Lung (tissue), 12 donors: ENCODE data around the gene CDKN1C. TPM values are rescaled to one million over a fixed set of nuclear protein-coding genes. Genes with fewer than 3 reads are reported as not detected.
A peak's percentile ranks its signal among the peaks of the same experiment; 100 is the strongest.

Experiments
- ATAC-seq: fragments of 200-7000 bp; cut with Tn5 transposase; one replicate; pipeline ENCODE4 v1.9.1; 2020; ENCODE audit warnings: moderate number of reproducible peaks; ENCODE audit not compliant: insufficient read depth, low FRiP score
- DNase-seq, 3 donors: peaks; one replicate each; pipeline ENCODE4 v3.0.0-alpha.2; 2013 to 2017
- H3K27ac ChIP-seq, 2 donors: one replicate each; pipeline ENCODE4 v1.5.1; 2013; ENCODE audit warnings: mild to moderate bottlenecking in 2 of 2, moderate library complexity in 2 of 2, control low read depth in 1 of 2, inconsistent platforms in 1 of 2, low read depth in 1 of 2, low read length in 1 of 2
- H3K27me3 ChIP-seq, 3 donors: one replicate each; pipeline ENCODE4 v1.5.1; 2013; ENCODE audit warnings: low read length in 2 of 3; ENCODE audit not compliant: control insufficient read depth in 3 of 3, insufficient read depth in 3 of 3
- H3K36me3 ChIP-seq, 4 donors: one replicate each; pipeline ENCODE4 v1.5.1; 2013; ENCODE audit warnings: low read length in 4 of 4, mild to moderate bottlenecking in 1 of 4, moderate library complexity in 1 of 4; ENCODE audit not compliant: control insufficient read depth in 4 of 4, insufficient read depth in 4 of 4
- H3K4me1 ChIP-seq, 5 donors: one replicate each; pipeline ENCODE4 v1.5.1; 2013; ENCODE audit warnings: low read length in 5 of 5, mild to moderate bottlenecking in 2 of 5, moderate library complexity in 1 of 5; ENCODE audit not compliant: control insufficient read depth in 5 of 5, insufficient read depth in 5 of 5
- H3K4me3 ChIP-seq: one replicate; pipeline ENCODE4 v1.5.1; 2013; ENCODE audit warnings: mild to moderate bottlenecking, control low read depth, moderate library complexity
- H3K9ac ChIP-seq, 2 donors: one replicate each; pipeline ENCODE4 v1.5.1; 2013; ENCODE audit warnings: low read length in 2 of 2, control low read depth in 1 of 2; ENCODE audit not compliant: insufficient read depth in 1 of 2
- H3K9me3 ChIP-seq, 4 donors: one replicate each; pipeline ENCODE4 v1.5.1; 2013; ENCODE audit warnings: low read length in 3 of 4, mild to moderate bottlenecking in 1 of 4, moderate library complexity in 1 of 4; ENCODE audit not compliant: control insufficient read depth in 4 of 4, insufficient read depth in 3 of 4
- CTCF ChIP-seq: IDR thresholded peaks from 2 replicates; pipeline ENCODE4 v1.5.1; 2012; ENCODE audit warnings: mild to moderate bottlenecking; ENCODE audit errors: control extremely low read depth, extremely low read depth
- WGBS, 2 donors: extraction: QIAGEN DNeasy Blood & Tissue Kit; methylation state at CpG; one replicate each; pipeline ENCODE4 v1.1.7; 2013; 5-methylcytosine and 5-hydroxymethylcytosine counted together
- polyA plus RNA-seq, 2 donors: library from polyadenylated mRNA; stranded (reverse); fragments of 200-250 nt; gene quantifications; one replicate each; pipeline ENCODE4 v1.2.1, GENCODE V29; 2013
- total RNA-seq, 2 donors: library from RNA; depleted of rRNA in 1 of 2; stranded (reverse); fragments of >200 nt in 1 of 2; gene quantifications; one replicate each; pipeline ENCODE4 v1.2.1, GENCODE V29; 2014 to 2021
- donor health status: control.
- donor health status: control.
- donor health status: Bipolar disorder and iron deficiency.
- donor health status: healthy.
- donor health status: DM: yes; HTN: yes; CAD: no.

Gene CDKN1C
- total and polyA plus RNA-seq, 4 donors: 9.9 to 123 (median 26.8) TPM

GRCh38 chr11:2929531-2929949 lies 44.0 kb upstream of the CDKN1C start:
- no peaks in the 10 kb centered on the region for H3K36me3 ChIP-seq
- peaks cover 0 to 14% (median 0%) of the 10 kb centered on the region in 5 donors for H3K4me1 ChIP-seq
- peak; percentile 54 for ATAC-seq
- peaks cover 0 to 29% (median 19%) of the 10 kb centered on the region in 3 donors for H3K27me3 ChIP-seq
- no peaks in the 10 kb centered on the region for H3K9me3 ChIP-seq
- no peak overlapping the region for H3K9ac ChIP-seq
- TF ChIP-seq CTCF: no peak
- H3K27ac ChIP-seq: peak overlapping the region in 1 of 2 donors; percentile 89
- DNase-seq: no peak
- H3K4me3 ChIP-seq: peak overlapping the region; percentile 10
- WGBS, 2 donors: 1% methylated on average over 41 to 48 of the region's 48 CpGs

GRCh38 chr11:2928605-2929530 lies 43.3 kb upstream of the CDKN1C start, which contains the start of gene PHLDA2:
TSS of gene PHLDA2 (minus strand) at chr11:2929420. CDS start at chr11:2929364, 56 bp downstream.
- H3K4me1 ChIP-seq: peaks cover 0 to 14% (median 0%) of the 10 kb centered on the region in 5 donors
- peaks cover 0 to 29% (median 19%) of the 10 kb centered on the region in 3 donors for H3K27me3 ChIP-seq
- peak within 1 kb of the TSS; percentile 60 for H3K4me3 ChIP-seq
- ATAC-seq: peak; percentile 54
- no peak within 1 kb of the TSS for H3K9ac ChIP-seq
- peak within 1 kb of the TSS in 1 of 2 donors; percentile 89 for H3K27ac ChIP-seq
- 1% methylated on average over 80 to 113 of the region's 113 CpGs for WGBS, 2 donors
- H3K36me3 ChIP-seq: no peaks in the 10 kb centered on the region
- TF ChIP-seq CTCF: no peak
- no peaks in the 10 kb centered on the region for H3K9me3 ChIP-seq
- DNase-seq: peak in 2 of 3 donors; percentile 64 to 67

GRCh38 chr11:2927851-2928604 lies 42.5 kb upstream of the CDKN1C start:
- Histone ChIP-seq H3K36me3 (no peaks in the 10 kb centered on the region), H3K4me1 (peaks cover 0 to 14% (median 0%) of the 10 kb centered on the region in 5 donors), H3K9ac (no peak overlapping the region), H3K4me3 (peak overlapping the region; percentile 60), H3K27me3 (peaks cover 0 to 29% (median 19%) of the 10 kb centered on the region in 3 donors), H3K9me3 (no peaks in the 10 kb centered on the region), H3K27ac (no peak overlapping the region)
- 16 to 38% methylated on average over 25 of the region's 25 CpGs for WGBS, 2 donors
- no peak for DNase-seq
- TF ChIP-seq CTCF: no peak
- no peak for ATAC-seq
